ENCODE measurements around the gene RALY.
A peak's percentile ranks its signal among the peaks of the same experiment; 100 is the strongest.
"Not testable (repeated sequence)": the region's sequence is repeated elsewhere in the genome, so short reads cannot be mapped to it uniquely, and the experiment has no call there.

Gene RALY

DNA sequence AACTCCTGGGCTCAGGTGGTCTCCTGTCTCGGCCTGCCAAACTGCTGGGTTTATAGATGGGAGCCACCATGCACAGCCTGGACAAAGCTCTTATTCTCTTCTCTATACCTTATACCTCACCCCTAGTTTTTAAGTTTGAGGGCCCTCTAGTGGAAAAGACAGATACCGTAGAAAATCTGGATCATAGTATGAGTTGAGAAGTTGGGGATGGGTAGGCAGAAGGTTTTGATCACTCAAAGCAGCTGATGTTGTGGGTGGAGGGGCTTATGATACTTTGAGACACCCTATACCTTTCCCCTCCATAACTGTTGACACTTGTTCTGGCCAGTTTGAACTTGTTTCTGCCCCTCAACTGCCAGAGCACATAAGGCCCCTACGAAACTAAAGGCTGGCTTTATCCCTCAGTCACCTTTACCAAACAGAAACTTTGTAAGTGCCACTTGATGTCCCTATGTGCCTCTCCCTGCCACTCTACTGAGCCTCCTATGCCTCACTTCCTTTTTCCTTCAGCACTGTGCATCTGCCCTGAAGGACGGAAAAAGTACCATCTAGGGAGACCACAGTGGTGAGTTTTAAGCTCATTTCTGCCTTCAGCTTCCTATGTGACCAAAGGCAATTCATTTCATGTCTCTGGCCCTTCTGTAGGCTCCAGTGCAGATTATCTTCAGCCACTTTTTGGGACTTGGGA, 28.6 kb downstream of the RALY start:
- Mint-ChIP-seq H3K4me1 (peaks cover 77% of the 10 kb centered on the region), H3K27me3 (ENCODE audit: low read depth) (no peaks in the 10 kb centered on the region), H3K36me3 (ENCODE audit: low read depth) (peaks cover 11% of the 10 kb centered on the region), H3K9me3 (no peaks in the 10 kb centered on the region), H3K4me3 (peak overlapping the region in 2 of 3 experiments; percentile 7 to 17), H3K27ac (peak overlapping the region; percentile 87 to 95 (median 91))
- TF ChIP-seq, protein P1, sequence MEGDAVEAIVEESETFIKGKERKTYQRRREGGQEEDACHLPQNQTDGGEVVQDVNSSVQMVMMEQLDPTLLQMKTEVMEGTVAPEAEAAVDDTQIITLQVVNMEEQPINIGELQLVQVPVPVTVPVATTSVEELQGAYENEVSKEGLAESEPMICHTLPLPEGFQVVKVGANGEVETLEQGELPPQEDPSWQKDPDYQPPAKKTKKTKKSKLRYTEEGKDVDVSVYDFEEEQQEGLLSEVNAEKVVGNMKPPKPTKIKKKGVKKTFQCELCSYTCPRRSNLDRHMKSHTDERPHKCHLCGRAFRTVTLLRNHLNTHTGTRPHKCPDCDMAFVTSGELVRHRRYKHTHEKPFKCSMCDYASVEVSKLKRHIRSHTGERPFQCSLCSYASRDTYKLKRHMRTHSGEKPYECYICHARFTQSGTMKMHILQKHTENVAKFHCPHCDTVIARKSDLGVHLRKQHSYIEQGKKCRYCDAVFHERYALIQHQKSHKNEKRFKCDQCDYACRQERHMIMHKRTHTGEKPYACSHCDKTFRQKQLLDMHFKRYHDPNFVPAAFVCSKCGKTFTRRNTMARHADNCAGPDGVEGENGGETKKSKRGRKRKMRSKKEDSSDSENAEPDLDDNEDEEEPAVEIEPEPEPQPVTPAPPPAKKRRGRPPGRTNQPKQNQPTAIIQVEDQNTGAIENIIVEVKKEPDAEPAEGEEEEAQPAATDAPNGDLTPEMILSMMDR (IDR thresholded peaks at IDR 0.05; ENCODE audit: unreplicated experiment in 3 of 3) = peak in 2 of 3 experiments; percentile 15 to 29

DNA sequence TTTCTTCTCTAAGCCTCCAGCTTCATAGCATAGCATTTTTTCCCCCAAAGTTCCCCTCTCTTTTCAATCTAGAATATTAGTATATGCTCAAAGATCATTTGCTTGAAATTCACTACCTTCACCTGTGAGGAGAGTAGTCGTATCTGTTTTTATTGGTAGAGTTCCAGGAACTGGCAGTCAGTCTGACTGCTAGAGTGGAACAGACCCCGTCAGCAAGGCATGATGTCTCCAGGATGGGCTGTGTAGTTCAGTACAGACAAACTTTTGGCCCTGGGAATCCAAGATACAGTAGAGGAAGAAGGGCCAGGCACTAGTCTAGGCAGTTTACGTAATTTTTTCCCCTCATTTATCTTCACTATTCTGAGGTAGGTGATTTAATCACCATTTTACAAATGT, 29.1 kb downstream of the RALY start:
- Mint-ChIP-seq H3K36me3 (ENCODE audit: low read depth) (peaks cover 8% of the 10 kb centered on the region), H3K27me3 (ENCODE audit: low read depth) (no peaks in the 10 kb centered on the region), H3K4me3 (peak overlapping the region in 2 of 3 experiments; percentile 7 to 17), H3K9me3 (no peaks in the 10 kb centered on the region), H3K4me1 (peaks cover 76% of the 10 kb centered on the region), H3K27ac (peak overlapping the region; percentile 87 to 95 (median 91))
- TF ChIP-seq, protein P1 (IDR thresholded peaks at IDR 0.05; ENCODE audit: unreplicated experiment in 3 of 3) = no peak

DNA sequence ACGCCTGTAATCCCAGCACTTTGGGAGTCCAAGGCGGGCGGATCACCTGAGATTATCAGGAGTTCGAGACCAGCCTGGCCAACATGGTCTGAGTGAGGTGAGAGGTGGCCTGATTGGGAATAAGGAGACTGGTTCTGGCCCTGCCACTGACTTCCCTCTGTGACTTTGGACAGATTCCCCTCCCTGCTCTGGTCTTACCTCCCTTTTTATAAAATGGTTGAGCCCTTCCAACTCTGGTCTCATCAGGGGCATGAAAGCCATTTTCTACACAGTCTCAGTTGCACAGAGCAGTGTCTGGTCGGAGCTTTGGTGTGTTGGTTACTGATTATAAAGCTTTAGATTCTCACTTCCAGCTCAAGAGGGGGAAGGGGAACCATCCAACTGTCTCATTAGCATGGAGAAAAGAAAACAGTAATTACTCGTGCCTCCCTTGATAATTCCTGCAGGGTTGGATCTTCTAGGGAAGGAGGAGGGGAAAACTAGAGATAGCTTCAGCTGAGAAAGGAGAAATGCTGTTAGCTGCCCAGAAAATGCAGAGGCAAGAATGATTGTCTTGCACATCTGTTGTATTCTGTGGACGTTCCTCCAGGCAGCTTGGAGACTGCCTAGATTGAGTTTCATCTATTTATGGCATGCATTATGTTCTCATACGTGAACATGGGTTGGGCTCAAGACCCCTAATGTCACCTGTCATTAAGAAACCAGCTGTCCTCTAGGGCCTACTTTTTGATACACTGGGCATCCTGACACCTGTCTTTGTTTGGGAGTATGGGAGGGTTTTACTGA, 30.4 kb downstream of the RALY start:
- Mint-ChIP-seq H3K27ac (peak overlapping the region; percentile 95 to 98 (median 96)), H3K36me3 (ENCODE audit: low read depth) (peaks cover 6% of the 10 kb centered on the region), H3K4me1 (peaks cover 68% of the 10 kb centered on the region), H3K27me3 (ENCODE audit: low read depth) (no peaks in the 10 kb centered on the region), H3K4me3 (peak overlapping the region; percentile 32 to 53 (median 49)), H3K9me3 (no peaks in the 10 kb centered on the region)
- TF ChIP-seq, protein P1 (IDR thresholded peaks at IDR 0.05; ENCODE audit: unreplicated experiment in 3 of 3) = no peak

DNA sequence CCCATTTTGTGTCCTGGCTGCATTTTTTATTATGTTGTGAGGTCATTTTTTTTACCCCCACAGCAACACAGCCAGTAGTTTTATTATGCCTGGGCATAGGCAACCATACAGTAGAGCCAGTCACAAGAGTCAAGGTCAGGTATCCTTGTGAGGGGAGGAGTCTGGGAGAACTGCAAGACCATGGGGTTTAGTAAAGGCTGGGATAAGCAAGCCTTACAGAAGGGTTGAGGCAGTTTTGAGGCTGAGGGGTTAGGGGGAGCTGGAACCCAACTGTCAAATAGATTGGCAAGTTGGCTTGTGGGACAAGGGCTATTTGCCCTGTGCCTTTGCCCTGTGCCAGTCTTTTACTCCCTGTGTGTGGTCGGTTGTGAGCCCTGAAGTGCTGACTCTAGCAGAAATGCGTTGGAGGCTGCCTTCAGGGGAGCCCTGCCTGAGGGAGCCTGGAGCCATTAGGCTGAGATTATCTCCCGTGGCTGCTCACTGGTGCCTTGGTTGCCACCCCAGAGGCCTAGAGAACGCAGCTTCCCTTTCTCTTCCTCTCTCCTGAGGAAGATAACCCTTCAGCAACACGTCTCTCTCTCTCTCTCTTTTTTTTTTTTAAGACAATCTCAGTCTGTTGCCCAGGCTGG, 31.1 kb downstream of the RALY start:
- TF ChIP-seq, protein P1 (IDR thresholded peaks at IDR 0.05; ENCODE audit: unreplicated experiment in 3 of 3) = no peak
- Mint-ChIP-seq H3K36me3 (ENCODE audit: low read depth) (peaks cover 6% of the 10 kb centered on the region), H3K27ac (peak overlapping the region; percentile 95 to 98 (median 96)), H3K9me3 (no peaks in the 10 kb centered on the region), H3K27me3 (ENCODE audit: low read depth) (no peaks in the 10 kb centered on the region), H3K4me3 (peak overlapping the region; percentile 9 to 49 (median 9)), H3K4me1 (peaks cover 68% of the 10 kb centered on the region)

DNA sequence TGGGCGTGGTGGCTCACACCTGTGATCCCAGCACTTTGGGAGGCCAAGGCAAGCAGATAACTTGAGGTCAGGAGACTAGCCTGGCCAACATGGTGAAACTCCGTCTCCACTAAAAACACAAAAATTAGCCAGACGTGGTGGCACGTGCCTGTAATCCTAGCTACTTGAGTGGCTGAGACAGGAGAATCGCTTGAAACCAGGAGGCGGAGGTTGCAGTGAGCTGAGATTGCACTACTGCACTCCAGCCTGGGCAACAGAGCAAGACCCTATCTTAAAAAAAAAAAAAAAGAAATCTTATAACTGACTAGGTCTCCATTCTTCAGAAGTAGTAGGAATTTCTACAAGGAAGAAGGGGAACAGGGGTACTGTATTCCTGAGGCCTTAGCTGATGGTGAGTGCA, 34.3 kb downstream of the RALY start:
- not testable (repeated sequence) for H3K4me3 Mint-ChIP-seq, H3K9me3 Mint-ChIP-seq

DNA sequence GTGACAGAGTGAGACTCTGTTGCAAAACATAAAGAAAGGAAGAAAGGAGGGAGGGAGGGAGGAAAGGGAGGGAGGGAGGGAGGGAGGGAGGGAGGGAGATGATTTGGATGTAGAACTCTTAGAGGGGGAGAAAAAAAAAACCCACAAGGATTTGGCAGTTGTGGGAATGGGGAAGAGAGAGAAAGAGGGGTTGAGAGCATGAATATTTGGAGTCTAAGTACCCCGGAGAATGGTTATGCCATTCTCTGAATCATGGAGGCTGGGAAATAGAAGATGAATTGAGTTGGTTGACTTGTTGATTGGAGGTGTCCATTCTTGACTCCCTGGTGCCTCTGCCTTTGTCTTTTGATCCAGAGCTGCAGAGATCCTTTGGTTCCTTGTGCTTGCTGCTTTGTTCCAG, 35.7 kb downstream of the RALY start:
- Mint-ChIP-seq H3K36me3 (ENCODE audit: low read depth) (peaks cover 27% of the 10 kb centered on the region), H3K4me1 (peaks cover 53% of the 10 kb centered on the region), H3K27me3 (ENCODE audit: low read depth) (no peaks in the 10 kb centered on the region), H3K27ac (no peak overlapping the region), H3K4me3 (no peak overlapping the region), H3K9me3 (no peaks in the 10 kb centered on the region)
- TF ChIP-seq, protein P1 (IDR thresholded peaks at IDR 0.05; ENCODE audit: unreplicated experiment in 3 of 3) = no peak

More for the DNA sequence above, 34.3 kb downstream of the RALY start:
- not testable (repeated sequence) for H3K27me3 Mint-ChIP-seq (ENCODE audit: low read depth); H3K27ac Mint-ChIP-seq
- Mint-ChIP-seq H3K36me3 (ENCODE audit: low read depth) (peaks cover 13% of the 10 kb centered on the region), H3K4me1 (peaks cover 52% of the 10 kb centered on the region)
